ENCODE results near the gene FBXO38.

FBXO38 gene

DNA sequence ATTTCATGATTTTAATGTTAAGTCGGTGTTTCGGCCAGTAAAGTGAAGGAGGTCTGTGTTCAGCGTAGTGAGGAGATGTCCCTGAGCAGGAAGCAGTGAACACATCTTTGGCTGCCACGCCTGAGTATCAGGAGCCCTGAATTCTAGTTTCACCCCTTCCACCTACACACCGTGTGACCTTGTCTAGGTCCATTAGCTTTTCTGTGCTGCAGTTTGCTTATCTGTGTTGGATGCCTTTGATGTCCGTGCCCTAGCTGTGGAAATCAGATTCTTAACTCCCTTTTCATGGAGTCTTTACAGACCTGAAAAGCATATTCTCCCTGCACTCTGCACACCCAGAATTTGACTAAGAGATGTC lies 601 bp downstream of the FBXO38 start:
- peak; percentile 6 for DNase-seq

GRCh38 chr5:148385094-148385493 lies 1.3 kb downstream of the FBXO38 start:
- no peak for DNase-seq

DNA sequence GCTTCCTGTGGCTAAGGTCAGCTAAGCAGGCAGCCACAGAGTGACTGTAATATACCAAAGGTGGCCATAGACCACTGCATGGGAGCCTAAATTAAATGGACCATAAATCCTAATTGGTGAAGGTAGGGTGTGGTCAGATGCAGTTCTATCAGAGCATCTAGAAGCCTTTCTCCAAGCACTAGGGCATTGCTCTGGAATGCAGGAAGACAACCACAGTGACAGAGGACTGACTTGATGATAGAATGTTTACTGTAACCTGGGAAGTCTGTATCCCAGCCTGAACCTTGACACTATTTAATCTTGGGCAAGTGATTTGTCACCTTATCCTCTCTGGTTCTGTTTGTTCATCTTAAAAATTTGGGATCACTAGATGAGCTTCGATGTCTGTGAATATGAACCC lies 2.3 kb downstream of the FBXO38 start:
- DNase-seq, result no peak

DNA sequence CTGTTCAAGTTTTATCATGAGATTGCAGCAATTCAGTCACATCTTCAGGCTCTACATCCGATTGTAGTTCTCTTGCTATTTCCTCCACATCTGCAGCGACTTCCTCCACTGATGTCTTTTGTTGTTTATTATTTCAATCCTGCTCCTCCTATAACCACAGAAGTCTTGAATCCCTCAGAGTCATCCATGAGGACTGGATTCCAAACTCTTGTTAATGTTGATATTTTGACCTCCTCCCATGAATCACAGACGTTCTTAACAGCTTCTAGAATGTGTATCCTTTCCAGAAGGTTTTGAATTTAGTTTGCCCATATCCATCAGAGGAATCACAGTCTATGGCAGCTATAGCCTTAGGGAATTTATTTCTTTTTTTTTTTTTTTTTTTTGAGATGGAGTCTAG lies 3.6 kb downstream of the FBXO38 start:
- DNase-seq, result no peak

DNA sequence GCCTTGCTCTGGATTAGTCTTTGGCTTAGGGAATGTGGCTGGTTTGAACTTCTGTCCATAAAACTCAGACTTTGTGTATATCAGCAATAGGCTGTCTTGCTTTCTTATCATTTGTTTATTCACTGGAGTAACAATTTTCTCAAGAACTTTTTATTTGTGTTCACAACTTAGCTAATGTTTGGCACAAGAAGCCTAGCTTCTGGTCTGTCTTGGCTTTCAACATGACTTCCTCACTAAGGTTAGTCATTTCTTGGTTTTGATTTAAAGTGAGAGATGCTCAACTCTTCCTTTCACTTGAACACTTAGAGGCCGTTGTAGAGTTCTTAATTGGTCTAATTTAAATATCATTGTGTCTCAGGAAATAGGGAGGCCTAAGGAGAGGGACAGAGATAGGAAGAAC lies 4.9 kb downstream of the FBXO38 start:
- no peak for DNase-seq

DNA sequence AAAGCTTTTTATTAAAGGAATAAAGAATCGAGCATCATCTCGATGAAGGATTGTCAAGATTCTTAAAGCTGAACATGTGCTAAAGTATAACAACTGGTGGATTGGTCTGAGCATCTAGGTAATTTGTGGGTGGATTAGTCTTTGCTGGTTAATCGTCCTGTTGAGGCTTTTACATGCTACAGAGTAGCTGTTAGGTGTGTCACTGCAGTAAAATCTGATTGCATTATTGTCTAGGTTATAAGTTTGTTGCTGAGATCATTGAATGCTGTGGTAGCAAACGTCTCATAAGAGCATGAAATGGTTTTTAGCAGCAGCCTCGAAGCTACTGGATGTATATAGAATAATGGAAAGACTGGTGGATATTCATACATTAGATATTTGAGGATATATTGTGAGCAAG lies 7.2 kb downstream of the FBXO38 start:
- no peak for DNase-seq

- no peak for DNase-seq
These were observed 7.7 kb downstream of the FBXO38 start for GRCh38 chr5:148391422-148391821.

- no peak for DNase-seq
These were observed 9.6 kb downstream of the FBXO38 start for GRCh38 chr5:148393390-148393741.

DNA sequence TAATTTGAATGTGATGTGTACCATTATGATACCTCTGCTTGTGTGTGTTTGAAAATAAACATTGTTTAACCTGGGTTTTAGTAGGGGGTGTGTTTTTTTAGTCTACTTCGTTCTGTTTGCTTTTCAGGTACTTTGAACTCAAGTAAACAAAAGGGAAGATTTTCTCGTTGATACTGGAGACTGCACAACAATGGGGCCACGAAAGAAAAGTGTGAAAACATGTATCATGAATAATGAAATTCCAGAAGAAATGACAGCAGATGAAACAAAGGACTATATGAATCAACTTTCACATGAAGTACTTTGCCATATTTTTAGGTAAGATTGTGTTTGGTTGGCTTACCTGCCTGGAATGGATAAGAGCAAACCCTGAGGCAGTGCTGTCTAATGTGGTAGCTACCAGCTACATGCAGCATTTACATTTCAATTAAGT lies 10.8 kb downstream of the FBXO38 start:
- DNase-seq, result no peak

- DNase-seq, result no peak
These were observed 11.3 kb downstream of the FBXO38 start for GRCh38 chr5:148395031-148395430.

GRCh38 chr5:148397968-148398595 lies 14.3 kb downstream of the FBXO38 start:
- DNase-seq, result no peak

- no peak for DNase-seq
These were observed 15.0 kb downstream of the FBXO38 start for GRCh38 chr5:148398698-148399121.

DNA sequence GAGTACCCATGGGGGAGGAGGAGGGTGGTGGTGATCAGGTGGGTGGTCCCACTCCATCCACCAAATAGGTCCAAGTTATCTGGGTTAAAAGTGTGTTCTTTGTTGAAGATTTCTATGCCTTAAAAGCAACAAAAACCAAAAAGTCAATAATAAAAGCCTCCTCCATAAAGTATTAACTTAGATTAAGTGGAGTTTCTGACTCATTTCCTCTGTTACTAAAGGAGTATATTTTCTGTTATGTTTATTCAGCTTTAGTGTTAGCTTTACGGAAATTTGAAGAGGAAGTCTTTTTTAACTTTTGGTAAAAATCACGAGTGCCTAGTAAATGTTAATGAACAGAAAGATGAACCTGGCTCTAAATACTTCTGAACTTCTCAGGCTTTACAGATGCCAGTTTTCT lies 17.8 kb downstream of the FBXO38 start:
- no peak for DNase-seq

DNA sequence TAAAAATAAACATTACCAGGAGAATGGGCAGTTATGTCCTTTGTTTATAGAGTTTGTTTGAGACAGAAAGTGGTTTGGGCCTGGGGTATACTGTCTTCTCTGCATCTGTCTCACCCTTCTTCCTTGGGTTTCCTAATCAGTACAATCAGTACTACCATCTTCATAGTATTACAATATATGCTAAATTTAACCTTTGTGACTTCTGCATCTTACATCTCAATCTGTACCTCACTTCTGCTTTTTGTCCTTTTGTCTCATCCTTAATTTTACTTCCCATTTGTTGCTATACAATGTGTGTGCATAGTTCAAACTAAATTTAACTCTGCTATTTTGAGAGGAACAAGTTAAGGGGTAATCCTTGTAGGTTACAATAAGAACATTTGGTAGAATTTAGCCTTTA lies 19.6 kb downstream of the FBXO38 start:
- no peak for DNase-seq

DNA sequence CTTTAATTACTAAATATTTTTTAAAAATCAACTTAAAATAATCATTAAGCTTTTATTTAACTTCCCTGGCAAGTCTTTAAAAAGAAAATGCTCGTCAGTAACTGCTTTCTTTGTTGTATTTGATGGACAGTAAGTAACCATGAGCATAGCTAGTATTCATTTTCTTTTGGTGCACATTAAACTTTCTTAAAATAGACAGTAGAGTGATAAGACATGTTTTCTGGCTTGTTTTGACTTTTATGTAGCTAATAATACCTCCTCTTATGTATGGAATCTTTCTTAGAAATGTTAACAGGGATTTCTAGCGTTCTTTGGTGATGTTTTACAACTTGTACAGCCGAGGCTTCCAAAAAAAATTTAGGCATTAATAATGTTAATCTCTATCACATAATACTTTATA lies 22.6 kb downstream of the FBXO38 start:
- no peak for DNase-seq

GRCh38 chr5:148408092-148408491 lies 24.3 kb downstream of the FBXO38 start:
- no peak for DNase-seq

DNA sequence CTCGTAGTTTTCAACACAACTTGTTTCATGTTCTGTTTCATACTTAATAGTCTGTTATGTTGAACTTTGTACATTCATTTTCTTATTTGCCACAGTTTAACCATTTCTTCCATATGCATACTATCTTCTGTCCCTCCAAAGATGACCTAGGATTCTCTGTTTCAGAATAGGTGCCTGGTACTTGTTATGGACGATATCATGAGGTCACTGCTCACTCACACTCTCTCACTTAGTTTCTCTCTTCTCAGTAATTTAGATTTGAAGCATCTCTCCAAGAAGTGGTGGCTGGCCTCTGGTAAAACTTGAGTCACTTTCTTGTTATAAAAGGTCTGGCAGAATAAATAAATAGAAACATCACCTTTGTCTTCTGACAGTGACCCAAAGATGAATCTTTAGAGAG lies 28.4 kb downstream of the FBXO38 start:
- no peak for DNase-seq

- DNase-seq, result no peak
These were observed 31.1 kb downstream of the FBXO38 start for GRCh38 chr5:148414833-148415232.

GRCh38 chr5:148416416-148416815 lies 32.7 kb downstream of the FBXO38 start:
- no peak for DNase-seq

- DNase-seq, result no peak
These were observed 33.2 kb downstream of the FBXO38 start for GRCh38 chr5:148416921-148417320.

DNA sequence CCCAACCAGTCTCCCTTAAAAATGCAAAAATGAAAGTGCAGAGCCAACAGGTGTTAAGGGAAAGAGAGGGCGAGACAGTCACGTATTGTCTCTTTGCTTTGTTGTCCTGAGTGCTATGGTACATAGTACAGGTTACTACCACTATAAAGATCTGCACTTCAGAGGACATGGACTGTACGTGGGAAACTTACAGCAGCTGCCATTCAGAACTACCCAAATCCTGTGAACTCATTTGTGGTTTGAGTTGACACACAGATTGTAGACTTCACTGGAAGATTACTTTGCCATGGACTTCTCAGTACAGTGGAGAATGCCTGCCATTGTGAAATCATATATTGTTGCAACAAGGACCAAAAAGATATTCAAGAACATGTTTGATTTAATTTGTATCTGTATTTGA lies 34.8 kb downstream of the FBXO38 start:
- no peak for DNase-seq

GRCh38 chr5:148421661-148422060 lies 37.9 kb downstream of the FBXO38 start:
- no peak for DNase-seq

- no peak for DNase-seq
These were observed 42.0 kb downstream of the FBXO38 start for GRCh38 chr5:148425808-148426207.

DNA sequence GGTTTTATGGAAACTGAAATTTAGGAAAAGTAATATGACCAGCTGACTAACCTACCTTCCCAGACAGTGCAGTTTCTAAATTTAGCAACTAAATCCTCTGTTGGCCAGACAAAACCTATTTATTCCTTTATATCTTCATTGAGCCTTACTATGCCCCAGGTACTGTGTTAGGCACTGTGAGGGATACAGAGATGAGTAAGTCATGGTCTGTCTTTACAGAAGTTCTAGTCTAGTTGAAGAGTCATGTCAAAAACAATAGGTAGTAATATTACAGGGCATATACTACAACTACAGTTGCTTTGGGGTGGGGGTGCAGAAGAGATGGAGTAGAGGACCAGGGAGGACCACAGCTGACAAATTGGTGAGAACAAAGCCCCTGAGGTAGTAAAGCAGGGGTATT lies 42.8 kb downstream of the FBXO38 start:
- DNase-seq, result no peak

GRCh38 chr5:148427370-148428042 lies 43.7 kb downstream of the FBXO38 start:
- DNase-seq, result no peak
